Measurements from ENCODE around the gene LRP10.
A peak's percentile ranks its signal among the peaks of the same experiment; 100 is the strongest.

LRP10 gene

DNA sequence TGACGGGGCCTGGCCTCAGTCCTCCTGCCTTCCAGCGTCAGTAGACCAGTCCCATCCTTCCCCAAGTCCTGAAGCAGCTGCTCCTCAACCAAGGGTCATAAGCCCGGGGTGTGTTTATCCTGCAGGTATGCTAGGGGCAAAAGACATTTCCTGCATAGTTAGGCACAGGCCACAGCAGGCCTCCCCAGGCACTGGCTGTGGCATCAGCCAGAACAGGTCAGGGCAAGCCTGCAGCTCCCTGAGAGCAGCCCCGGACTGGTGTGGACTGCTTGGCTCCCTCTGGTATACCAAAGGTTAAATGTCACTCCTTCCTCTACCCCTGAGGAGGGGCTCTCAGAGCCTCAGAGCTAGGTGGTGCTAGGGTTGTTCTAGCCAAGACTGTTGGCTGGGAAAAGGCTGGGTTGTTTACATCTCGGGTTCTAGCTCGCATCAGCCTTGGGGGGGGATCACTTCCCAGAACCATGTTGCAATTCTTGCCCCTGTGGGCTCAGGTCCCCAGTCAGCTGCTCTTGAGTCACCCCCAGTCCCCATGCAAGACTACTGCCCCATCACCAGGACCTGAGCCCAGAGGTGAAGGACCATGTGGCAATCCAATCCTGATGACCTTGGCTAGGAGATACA is 32.3 kb upstream of the LRP10 start:
- Mint-ChIP-seq H3K4me3 (no peak overlapping the region), H3K4me1 (peaks cover 29% of the 10 kb centered on the region), H3K36me3 (peaks cover 8% of the 10 kb centered on the region), H3K27ac (peak overlapping the region; percentile 55), H3K27me3 (no peaks in the 10 kb centered on the region), H3K9me3 (no peaks in the 10 kb centered on the region)

DNA sequence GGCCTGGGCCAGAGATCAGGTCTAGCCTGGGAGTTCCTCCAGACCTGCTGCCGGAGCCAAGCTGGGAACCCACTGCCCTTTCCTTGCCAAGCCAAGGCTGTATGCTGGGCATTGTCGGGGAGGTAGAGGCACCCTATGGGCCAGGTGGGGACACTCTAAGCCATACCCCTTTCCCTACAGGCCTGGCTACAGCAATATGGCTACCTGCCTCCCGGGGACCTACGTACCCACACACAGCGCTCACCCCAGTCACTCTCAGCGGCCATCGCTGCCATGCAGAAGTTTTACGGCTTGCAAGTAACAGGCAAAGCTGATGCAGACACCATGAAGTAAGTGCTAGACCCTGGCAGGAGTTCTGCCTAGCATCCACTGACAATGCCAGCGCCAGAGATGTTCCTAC is 30.2 kb upstream of the LRP10 start:
- Mint-ChIP-seq H3K4me1 (peaks cover 18% of the 10 kb centered on the region), H3K9me3 (no peaks in the 10 kb centered on the region), H3K27me3 (no peaks in the 10 kb centered on the region), H3K36me3 (peaks cover 1% of the 10 kb centered on the region), H3K27ac (no peak overlapping the region), H3K4me3 (no peak overlapping the region)

DNA sequence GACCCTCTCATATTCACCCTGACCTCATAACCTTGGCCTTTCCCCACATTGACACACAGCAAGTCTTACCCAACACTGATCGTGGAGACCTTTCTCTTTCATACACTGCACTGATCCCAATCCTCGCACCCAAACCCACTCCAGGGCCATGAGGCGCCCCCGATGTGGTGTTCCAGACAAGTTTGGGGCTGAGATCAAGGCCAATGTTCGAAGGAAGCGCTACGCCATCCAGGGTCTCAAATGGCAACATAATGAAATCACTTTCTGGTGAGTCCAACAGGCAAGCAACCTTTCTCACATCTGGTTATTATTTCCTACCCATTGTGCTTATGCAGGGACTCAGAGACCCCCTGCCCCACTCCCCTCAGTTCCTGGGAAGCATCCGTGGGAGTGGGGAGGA is 29.8 kb upstream of the LRP10 start:
- Mint-ChIP-seq H3K9me3 (no peaks in the 10 kb centered on the region), H3K27me3 (no peaks in the 10 kb centered on the region), H3K36me3 (peaks cover 1% of the 10 kb centered on the region), H3K4me3 (no peak overlapping the region), H3K27ac (no peak overlapping the region), H3K4me1 (peaks cover 16% of the 10 kb centered on the region)

DNA sequence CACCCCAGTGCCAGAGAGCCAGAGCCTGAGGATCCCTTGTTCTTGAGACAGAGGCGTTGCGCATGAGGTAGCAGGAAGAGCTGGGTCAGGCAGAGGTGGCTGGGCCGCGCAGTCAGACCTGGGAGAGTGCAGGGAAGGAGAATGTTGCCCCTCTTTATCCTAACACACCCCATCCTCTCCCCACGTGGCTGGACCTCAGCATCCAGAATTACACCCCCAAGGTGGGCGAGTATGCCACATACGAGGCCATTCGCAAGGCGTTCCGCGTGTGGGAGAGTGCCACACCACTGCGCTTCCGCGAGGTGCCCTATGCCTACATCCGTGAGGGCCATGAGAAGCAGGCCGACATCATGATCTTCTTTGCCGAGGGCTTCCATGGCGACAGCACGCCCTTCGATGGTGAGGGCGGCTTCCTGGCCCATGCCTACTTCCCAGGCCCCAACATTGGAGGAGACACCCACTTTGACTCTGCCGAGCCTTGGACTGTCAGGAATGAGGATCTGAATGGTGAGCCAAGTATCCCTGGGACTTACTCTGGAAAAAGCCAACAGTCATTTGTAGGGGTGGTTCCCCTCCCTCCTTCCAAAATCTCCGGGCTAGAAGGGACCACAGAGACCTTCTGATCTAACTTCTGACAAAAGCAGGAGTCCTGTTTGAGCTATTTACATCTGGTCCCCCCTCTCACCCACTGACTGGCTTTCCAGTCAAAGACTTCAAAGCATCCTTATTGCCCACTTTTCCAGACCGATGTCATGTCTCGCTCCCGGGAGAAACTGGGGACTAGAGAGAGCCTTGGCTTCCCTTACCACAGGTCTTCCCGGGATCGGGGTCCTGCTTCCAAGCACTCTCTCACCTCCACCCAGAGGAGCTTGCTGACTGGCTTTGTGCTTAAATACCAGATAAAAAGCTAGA is 29.1 kb upstream of the LRP10 start:
- Mint-ChIP-seq H3K27me3 (no peaks in the 10 kb centered on the region), H3K4me3 (no peak overlapping the region), H3K36me3 (no peaks in the 10 kb centered on the region), H3K9me3 (no peaks in the 10 kb centered on the region), H3K4me1 (peaks cover 11% of the 10 kb centered on the region), H3K27ac (no peak overlapping the region)

DNA sequence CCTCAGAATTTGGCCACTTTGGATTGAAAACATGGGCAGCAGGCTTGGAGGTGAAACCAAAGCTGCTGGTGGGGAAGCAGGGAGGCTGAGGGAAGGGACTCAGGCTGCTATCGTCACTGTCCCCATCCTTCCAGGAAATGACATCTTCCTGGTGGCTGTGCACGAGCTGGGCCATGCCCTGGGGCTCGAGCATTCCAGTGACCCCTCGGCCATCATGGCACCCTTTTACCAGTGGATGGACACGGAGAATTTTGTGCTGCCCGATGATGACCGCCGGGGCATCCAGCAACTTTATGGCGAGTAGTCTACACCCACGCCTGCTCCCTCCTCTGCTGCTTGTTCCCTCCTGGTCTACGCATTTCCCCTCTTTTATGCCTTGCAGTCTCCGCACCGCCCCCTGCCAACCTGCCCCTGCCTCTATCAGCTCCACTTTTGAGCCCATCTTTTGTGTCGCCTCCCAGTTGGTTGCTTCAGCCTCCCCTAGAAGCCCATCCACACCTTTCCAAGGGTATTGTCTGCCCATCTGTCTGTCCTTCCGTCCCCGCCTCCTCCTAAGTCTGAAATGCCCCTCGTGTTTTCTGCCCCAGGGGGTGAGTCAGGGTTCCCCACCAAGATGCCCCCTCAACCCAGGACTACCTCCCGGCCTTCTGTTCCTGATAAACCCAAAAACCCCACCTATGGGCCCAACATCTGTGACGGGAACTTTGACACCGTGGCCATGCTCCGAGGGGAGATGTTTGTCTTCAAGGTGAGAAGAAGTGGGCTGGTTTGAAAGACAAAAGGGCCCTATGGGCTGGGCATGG is 28.2 kb upstream of the LRP10 start:
- H3K9me3 Mint-ChIP-seq, result no peaks in the 10 kb centered on the region
- H3K27ac Mint-ChIP-seq, result peak overlapping the region; percentile 77
- no peak overlapping the region for H3K4me3 Mint-ChIP-seq
- no peaks in the 10 kb centered on the region for H3K27me3 Mint-ChIP-seq
- no peaks in the 10 kb centered on the region for H3K36me3 Mint-ChIP-seq
- H3K4me1 Mint-ChIP-seq, result peaks cover 4% of the 10 kb centered on the region

DNA sequence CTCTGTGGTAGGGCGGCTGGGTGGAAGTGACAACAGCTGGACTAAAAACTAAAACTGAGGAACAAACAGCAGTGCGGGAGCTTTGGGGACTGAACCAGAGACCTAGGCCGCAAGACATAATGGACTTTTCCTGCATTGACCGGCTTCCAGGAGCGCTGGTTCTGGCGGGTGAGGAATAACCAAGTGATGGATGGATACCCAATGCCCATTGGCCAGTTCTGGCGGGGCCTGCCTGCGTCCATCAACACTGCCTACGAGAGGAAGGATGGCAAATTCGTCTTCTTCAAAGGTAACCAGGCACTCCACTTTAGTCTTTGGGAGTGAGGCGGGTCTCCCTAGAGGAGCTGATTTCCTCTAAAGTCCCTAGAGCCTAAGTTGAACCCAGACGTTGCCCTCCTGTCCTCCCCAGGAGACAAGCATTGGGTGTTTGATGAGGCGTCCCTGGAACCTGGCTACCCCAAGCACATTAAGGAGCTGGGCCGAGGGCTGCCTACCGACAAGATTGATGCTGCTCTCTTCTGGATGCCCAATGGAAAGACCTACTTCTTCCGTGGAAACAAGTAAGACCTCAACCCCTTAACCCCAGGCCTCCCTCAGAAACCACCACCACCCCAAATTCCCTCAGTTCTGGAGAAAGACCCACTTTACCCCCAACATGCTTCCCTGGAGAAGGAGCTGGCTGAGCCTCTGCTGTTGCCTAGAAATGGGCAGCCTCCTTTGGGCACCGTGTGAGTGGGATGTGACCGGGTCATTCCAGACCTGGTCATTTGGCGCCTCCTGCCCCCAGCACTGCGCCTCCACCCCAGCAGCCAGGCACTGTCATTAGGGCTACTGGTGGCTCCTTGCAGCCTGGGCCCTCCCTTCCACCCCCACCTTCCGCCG is 27.1 kb upstream of the LRP10 start:
- Mint-ChIP-seq H3K27ac (no peak overlapping the region), H3K9me3 (no peaks in the 10 kb centered on the region), H3K4me3 (no peak overlapping the region), H3K36me3 (no peaks in the 10 kb centered on the region), H3K4me1 (no peaks in the 10 kb centered on the region), H3K27me3 (no peaks in the 10 kb centered on the region)

DNA sequence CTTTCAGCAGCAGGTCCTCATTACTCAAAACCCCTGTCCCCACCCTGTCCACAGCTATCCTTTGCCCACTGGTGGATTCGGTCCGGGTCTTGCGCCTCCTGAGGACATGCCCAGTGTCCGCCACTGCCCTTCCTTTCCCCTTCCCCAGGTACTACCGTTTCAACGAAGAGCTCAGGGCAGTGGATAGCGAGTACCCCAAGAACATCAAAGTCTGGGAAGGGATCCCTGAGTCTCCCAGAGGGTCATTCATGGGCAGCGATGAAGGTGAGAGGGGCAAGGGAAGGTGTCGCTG is 26.5 kb upstream of the LRP10 start:
- no peaks in the 10 kb centered on the region for H3K27me3 Mint-ChIP-seq
- H3K27ac Mint-ChIP-seq, result no peak overlapping the region
- no peaks in the 10 kb centered on the region for H3K4me1 Mint-ChIP-seq
- H3K9me3 Mint-ChIP-seq, result no peaks in the 10 kb centered on the region
- no peaks in the 10 kb centered on the region for H3K36me3 Mint-ChIP-seq
- no peak overlapping the region for H3K4me3 Mint-ChIP-seq

DNA sequence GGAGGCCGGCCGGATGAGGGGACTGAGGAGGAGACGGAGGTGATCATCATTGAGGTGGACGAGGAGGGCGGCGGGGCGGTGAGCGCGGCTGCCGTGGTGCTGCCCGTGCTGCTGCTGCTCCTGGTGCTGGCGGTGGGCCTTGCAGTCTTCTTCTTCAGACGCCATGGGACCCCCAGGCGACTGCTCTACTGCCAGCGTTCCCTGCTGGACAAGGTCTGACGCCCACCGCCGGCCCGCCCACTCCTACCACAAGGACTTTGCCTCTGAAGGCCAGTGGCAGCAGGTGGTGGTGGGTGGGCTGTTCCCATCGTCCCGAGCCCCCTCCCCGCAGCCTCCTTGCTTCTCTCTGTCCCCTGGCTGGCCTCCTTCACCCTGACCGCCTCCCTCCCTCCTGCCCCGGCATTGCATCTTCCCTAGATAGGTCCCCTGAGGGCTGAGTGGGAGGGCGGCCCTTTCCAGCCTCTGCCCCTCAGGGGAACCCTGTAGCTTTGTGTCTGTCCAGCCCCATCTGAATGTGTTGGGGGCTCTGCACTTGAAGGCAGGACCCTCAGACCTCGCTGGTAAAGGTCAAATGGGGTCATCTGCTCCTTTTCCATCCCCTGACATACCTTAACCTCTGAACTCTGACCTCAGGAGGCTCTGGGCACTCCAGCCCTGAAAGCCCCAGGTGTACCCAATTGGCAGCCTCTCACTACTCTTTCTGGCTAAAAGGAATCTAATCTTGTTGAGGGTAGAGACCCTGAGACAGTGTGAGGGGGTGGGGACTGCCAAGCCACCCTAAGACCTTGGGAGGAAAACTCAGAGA is 25.5 kb upstream of the LRP10 start:
- Mint-ChIP-seq H3K4me1 (no peaks in the 10 kb centered on the region), H3K27me3 (no peaks in the 10 kb centered on the region), H3K27ac (peak overlapping the region; percentile 38), H3K4me3 (no peak overlapping the region), H3K9me3 (no peaks in the 10 kb centered on the region), H3K36me3 (no peaks in the 10 kb centered on the region)

DNA sequence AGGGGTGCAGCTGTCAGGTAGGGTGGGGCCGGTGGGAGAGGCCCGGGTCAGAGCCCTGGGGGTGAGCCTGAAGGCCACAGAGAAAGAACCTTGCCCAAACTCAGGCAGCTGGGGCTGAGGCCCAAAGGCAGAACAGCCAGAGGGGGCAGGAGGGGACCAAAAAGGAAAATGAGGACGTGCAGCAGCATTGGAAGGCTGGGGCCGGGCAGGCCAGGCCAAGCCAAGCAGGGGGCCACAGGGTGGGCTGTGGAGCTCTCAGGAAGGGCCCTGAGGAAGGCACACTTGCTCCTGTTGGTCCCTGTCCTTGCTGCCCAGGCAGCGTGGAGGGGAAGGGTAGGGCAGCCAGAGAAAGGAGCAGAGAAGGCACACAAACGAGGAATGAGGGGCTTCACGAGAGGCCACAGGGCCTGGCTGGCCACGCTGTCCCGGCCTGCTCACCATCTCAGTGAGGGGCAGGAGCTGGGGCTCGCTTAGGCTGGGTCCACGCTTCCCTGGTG is 24.7 kb upstream of the LRP10 start:
- Mint-ChIP-seq H3K4me3 (peak overlapping the region; percentile 11), H3K27me3 (no peaks in the 10 kb centered on the region), H3K4me1 (no peaks in the 10 kb centered on the region), H3K36me3 (no peaks in the 10 kb centered on the region), H3K27ac (no peak overlapping the region), H3K9me3 (no peaks in the 10 kb centered on the region)

DNA sequence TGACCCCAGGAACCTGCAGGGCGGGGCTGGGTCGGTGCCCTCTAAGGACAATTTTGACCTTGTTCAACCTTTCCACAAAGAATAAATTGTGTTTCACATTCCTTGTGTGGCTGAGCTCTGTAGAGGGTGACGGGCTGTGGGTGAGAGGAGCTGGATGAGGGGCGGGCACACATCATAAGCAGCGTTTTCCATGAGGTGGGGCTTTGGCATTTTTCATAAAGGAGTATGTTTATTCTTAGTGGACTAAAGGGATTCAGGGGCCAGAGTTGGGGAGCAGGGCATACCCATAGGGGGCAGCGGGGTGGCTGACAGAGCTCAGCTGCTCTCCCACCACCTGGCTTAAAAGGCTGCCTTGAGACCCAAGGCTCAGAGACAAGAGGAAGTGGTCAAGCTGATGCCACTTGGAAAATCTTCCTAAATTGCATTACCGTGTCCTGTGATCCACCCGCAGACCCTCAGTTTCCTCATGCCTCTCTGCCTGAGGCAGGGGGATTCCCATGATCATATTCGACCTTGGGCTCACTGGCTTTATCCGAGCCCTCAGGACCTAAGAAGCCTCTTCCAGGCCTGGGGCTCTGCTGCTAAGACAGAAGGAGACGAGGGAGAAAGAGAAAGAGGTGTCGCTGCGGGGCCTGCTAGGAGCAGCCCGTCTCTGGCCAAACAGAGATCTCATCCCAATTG is 23.7 kb upstream of the LRP10 start:
- H3K36me3 Mint-ChIP-seq, result no peaks in the 10 kb centered on the region

DNA sequence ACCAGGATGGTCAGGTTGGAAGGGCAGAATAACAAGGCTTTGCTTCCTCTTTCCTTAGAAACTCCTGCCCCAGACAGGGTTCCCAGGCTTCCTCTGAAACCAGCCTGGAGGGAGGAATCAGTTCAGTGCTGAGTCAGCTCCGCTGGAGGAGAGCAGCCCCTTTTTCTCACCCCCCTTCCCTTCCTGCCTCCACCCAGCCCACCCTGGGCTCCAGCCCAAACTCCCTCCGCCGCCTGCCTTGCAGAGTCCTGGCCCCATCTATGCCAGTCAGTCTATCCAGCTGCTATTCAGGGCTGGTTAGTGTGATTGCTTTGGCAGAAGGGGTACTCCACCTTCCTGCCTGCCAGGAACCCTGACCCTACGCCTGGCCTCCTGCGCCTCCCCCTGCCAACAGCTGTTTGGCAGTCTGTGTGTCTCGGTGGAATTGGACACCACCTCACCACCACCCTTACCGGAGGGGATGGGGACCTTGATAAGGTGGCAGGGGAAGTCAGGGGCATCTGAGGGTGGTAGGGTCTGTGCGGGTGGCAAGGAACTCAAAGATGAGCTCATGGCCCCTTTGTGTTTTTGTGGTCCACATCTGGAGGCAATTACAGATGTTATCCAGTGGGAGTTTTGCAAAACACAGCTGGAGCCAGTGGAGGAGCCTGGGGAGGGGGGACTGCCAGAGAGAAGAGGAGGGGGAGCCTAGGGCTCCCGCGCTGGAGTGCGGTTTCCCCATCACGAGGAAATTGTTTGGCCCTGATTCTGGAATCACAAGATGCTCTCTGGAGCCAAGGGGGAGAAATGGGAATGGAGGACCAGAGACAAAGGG is 23.0 kb upstream of the LRP10 start:
- no peaks in the 10 kb centered on the region for H3K9me3 Mint-ChIP-seq
- no peaks in the 10 kb centered on the region for H3K27me3 Mint-ChIP-seq
- peaks cover 4% of the 10 kb centered on the region for H3K4me1 Mint-ChIP-seq
- no peaks in the 10 kb centered on the region for H3K36me3 Mint-ChIP-seq
- no peak overlapping the region for H3K4me3 Mint-ChIP-seq
- no peak overlapping the region for H3K27ac Mint-ChIP-seq

More for the DNA sequence above, 23.7 kb upstream of the LRP10 start:
- H3K27ac Mint-ChIP-seq, result no peak overlapping the region
- H3K4me1 Mint-ChIP-seq, result peaks cover 2% of the 10 kb centered on the region
- H3K27me3 Mint-ChIP-seq, result no peaks in the 10 kb centered on the region
- no peak overlapping the region for H3K4me3 Mint-ChIP-seq
- H3K9me3 Mint-ChIP-seq, result no peaks in the 10 kb centered on the region

DNA sequence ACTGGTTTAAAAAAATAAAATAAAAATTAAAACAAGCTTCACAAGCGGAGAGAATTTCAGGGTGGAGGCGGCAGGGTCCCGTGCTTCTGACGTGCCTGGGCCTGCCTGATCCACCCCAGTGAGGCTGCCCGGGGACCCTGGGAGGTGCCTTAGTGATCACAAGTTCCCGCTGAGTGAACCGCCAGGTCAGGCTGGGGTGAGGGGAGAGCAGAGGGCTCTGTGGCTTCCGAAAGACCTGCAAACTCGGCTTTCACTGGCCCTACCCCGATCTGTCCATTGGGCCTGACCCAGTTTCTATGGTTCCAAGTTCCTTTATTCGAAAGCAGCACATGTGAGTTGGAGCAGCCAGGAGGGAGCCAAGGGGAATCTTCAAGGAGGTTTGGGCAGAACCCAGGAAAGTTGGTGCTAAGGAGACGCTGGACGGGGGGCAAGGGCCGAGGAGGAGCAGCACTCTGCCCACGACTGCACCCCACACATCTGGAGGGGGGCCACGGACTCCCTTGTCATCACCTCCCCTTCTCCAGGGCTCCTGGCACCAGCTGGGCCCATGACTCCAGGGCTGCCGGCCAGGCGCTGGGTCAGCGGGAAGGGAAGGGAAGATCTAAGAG is 22.2 kb upstream of the LRP10 start:
- H3K27me3 Mint-ChIP-seq, result no peaks in the 10 kb centered on the region

More for the DNA sequence above, 22.2 kb upstream of the LRP10 start:
- Mint-ChIP-seq H3K27ac (no peak overlapping the region), H3K9me3 (no peaks in the 10 kb centered on the region), H3K4me1 (peaks cover 4% of the 10 kb centered on the region), H3K4me3 (no peak overlapping the region), H3K36me3 (no peaks in the 10 kb centered on the region)
